Fibroblast of skin of abdomen (primary cell): ENCODE measurements around the gene XPO6.
"Not testable (repeated sequence)": the region's sequence is repeated elsewhere in the genome, so short reads cannot be mapped to it uniquely, and the experiment has no call there.

Source experiments
- DNase-seq: peaks from one replicate; pipeline ENCODE4 v3.0.0-alpha.2; 2013

The XPO6 gene

DNA sequence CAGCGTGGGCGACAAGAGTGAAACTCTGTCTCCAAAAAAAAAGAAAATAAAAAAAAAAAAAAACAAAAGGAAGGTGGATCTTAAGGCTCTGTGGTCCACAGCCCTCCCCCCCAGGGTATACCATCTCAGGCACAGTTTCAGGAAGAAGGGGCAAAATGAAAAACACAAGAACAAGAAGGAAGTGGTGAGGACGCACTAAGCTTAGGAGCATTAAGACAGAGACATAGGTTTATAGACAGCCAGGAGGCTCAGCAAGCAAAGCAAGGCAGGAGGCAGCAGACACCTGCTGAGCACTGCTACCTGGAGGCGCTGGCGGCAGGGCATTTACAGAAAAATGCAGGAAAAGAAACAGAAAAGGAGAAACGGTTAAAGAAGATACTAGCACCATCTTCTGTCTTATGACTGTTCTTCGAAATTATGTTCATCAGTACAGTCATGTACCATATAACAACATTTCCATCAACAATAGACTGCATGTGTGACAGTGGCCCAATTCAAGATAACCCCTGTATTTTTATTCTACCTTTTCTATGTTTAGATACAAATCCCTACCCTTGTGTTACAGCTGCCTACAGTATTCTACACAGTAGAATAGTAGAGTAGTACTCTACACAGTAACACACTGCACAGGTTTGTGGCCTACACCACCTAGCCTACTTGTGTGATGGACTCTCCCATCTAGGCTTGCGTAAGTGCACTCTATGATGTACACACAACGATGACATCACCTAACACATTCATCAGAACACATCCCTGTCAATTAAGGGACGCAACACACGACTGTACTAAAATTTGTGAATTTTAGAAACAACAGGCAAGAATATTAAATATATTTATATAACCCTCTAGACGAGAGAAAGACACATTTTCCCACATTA lies 62.5 kb downstream of the XPO6 start:
- DNase-seq, result no peak

DNA sequence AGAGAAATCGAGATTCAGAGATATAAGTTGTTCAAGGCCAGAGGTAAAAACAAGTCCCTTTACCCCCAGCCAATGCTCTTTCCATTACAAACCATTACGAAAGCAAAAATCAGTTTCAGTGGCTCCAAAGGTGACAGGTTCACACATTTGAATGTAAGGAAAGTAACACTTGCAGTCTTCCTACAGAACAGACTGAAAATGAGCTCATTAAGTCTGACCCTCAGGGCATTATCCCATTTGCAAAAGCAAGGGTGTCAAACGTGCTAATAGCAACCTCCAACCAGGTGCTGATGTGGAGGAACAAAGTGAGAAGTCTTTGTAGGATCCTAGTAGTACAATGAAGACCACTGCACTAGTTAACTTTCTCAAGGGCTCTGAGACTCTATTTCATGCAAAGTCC lies 65.2 kb downstream of the XPO6 start:
- DNase-seq, result no peak

DNA sequence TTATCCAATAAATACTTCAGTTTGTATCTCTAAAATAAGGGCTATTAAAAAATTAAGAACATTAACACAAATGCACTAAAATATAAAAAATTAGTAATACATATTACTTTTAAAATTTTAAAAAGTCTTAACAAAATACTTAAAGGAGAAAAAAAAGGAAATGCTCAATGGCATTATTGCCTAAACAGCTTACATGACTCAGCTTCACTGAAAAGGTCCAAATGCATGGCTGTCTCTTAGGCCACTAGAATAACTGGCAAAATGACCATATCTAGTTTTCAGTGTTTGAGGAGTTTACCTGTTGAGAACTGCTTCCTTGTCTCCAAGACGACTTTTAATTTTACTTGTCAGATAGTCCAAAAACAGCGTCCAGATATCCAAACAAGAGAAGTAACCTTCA lies 66.0 kb downstream of the XPO6 start:
- no peak for DNase-seq

DNA sequence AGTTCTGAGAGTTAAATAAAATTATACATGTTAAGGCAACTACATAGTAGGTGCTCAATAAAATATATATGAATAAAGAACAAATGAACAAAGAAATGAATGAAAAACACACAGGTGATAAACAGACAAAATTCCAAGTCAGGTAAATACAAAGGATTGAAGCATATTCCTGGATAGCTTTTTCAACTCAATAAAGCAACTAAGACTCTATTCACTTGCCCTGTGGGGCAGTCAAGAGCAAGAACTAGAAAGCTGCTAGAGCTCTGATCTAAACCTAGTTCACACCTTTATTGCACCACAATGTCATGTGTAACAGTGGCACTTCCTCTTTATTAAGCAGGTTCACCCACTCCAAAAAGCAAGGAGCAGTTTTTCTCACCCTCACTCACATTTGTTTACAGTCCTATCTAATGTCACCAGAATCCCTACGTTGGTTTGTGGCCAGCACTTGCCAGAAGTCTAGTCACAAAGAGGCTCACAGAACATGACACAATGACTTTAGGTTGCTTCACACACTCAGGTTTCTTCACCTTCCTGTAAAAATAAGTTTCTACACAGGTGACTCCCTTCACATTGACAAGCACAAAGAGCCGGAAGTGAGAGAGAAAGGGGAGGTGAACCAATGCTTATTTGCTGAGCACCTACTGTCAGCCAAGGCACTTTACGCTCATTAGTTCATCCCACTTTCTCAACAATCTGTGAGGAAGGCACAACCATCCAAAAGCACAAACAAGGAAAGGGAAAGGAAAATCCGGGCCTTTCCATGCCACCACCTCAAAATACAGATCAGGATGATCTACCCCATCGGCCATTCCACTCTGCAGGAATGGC lies 70.8 kb downstream of the XPO6 start:
- no peak for DNase-seq

DNA sequence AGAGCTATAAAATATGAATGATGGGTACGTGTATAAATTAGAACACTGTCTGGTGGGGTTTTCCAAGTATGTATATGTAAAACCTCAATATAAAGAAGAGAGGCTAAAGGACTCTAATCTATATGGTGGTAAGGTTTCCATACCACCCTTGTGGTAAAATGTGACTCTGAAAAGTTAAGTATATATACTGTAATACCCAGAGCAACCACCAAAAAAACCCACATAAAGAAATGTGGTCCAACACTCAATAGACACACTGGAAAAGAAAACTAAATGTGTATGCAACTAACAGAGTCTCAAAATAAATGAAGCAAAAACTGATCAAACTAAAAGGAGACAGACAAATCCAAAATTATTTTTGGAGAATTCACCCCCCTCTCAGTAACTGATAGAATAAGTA lies 72.2 kb downstream of the XPO6 start:
- DNase-seq, result no peak

DNA sequence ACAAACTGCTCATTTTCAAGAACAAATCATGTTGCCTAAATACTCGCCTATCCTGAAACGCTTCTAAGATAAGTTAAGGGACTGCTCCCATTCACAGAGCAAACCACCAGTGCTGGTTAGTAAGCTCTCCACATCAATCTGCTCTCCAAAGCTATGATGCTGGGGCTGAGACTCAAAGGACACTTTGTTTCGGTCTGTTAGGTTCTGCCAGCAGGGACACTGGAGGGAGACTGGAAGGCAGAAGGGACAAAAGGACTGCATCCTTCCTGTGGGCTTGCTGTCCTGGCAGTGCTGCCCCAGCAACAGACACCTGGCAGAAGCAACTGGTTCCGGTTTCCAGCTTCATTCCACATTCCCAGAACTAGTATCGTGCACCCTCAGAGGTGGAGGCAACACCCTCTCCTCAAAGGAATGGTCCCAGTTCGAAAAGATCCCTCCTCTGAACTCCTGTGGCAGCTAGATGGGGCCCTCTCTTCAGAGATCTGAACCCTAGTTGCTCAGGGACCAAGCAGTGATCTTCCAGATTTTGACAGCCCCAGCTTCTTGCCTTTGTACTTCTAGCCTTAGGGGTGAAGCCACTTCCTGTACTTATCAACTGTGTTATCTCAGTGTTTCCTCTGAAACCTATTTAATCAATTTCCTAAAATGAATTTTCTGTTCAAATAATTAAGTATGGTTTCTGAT lies 74.9 kb downstream of the XPO6 start:
- DNase-seq, result no peak

DNA sequence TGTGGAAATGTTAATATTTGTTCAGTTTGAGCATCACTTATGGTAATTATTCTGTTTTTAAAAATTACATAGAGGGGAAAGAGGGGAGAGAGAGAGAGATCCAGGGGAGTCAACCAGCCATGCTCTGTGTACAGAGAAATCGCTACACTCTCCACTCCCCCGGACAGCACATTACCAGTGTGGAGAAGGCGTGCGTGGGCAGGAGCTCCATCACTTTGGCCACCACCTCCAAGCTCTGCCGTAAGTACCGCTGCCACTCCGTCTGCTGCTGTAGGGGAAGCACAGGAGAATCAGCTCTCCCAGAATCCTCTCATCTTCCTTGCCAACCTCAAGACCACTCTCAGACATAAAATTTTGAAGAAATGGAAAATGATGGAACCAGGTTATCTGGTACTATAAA lies 78.1 kb downstream of the XPO6 start:
- DNase-seq, result no peak

DNA sequence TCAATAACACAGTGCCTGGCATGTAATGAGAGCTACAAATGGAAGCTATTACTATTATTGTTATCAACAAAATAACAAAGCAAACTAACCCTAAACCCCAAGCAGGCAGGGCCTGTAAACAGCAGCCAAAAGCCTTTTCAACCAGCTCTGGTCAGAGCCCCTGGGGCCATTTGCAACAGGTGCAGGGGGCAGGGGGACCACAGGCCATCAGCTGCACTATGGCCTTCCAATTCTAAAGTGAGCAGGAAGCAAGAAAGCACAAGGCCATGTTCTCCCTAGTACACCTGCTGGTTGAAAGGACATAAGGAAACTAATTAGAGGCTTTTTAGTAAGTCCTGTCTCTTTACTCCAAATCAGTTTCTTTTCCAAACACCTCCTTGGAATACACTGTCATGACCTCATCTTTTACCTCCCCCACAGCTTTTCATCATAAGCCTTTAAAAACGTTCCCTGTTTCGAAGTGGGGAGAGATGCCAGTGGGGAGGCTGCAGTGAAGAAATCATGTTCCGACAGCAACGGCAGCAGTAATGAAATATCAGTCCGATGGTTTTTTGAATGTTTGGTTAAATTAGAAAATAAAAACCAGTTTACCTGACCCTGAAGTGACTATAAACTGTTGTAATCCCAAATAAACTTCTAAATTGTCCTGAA lies 79.9 kb downstream of the XPO6 start:
- DNase-seq, result no peak

DNA sequence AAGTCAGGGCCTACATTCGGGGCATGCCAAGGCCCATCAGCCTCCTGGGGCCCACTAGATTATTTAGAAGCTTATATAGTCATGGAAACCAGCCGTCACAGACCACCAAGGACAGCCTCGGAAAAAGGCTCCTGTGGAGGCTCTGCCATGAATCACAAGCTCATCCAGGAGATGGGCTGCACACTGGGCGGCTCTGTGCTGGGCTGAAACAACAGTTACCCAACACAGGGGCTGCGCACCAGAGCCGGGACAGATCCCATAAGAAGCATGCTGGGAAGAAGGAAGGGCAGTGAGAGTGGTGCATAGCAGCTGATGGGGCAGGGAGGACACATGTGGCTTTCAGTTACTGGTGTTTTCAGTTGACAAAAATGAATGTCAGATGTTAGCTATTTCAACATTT lies 80.6 kb downstream of the XPO6 start:
- DNase-seq, result no peak

DNA sequence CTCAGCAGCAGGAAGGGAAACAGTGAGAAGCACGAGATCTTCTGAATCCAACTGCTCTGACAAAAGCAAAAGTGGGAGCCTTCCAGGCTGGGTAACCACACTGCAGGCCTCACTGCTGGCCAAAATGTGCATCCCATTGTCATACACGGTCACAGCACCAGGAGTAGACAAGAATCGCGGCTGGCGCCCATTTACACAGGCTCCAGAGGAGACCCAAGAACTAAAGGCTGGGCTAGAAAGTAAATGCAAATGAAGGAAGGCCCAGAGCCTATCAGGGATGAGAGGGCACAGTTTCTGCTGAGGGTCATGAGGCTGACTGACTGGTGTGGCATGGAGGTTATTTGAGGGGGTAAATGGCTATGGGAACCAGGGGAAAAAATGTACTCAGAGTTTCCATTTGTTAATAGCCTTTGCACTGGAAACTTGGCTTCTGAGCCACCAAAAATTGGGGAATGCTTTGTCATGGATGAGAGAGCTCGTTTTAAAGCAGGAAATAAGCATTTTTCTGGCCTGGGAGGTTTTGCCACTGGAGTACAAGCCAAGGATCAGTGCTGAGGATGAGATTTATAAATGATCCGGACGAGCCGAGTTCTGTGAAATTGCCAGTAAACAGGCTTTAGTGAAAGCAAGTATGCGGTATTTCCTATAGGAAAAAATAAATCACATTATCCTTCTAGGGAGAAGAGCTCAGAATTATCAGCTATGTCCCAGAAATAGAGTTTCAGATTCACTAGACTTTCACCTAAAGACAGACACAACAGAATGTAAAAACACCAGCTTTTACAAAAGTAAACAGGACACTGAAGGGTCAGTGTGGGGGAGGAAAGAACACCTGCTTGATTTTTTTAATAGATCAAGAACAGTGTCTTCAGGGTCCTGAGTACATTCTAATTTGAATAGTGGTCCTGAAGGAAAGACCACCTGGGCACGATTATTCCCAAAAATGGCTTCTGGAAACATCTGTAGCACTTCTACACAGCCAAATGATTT lies 81.4 kb downstream of the XPO6 start:
- DNase-seq, result no peak

DNA sequence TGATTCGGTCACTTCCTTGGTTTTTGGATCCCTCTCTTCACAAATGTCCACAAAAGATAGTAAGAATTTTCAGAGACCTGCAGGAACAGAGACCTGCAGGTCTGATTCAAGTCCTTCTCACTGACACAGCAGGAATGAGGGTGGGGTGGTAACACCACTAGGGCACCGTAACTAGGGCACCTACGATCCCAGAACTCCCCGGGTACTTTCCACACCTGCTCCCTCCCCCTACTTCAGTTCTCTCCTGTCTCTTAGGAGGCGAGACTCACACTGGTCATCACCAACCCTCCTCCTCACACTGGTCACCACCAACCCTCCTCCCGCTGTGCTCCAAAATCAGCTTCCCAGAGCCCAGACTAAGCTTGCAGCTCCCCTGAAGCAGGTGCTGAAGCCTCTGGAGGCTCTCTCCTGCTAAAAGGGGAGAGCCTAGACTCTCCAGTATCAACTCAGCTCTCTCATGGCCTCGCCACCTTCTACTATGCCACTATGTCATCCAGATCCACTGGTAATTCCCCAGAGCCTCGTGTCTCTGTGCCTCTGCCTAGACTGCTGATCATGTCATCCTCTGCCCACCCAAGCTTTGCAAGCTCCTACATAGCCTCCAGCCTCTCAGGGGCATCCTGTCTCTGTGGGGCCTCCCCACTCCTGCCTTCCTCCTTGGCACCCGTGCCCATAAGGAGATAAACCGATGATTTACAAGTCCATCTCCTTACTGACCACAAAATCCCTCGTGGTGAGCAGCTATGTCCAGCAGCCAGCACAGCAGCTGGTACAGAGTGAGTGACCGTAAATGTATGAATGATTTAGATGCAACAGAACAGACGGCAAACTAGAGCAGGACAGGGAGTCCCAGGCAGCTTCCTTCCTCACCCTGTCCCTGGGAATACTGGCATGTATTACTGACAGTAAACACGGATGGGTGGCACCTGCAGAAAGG lies 84.8 kb downstream of the XPO6 start:
- no peak for DNase-seq

DNA sequence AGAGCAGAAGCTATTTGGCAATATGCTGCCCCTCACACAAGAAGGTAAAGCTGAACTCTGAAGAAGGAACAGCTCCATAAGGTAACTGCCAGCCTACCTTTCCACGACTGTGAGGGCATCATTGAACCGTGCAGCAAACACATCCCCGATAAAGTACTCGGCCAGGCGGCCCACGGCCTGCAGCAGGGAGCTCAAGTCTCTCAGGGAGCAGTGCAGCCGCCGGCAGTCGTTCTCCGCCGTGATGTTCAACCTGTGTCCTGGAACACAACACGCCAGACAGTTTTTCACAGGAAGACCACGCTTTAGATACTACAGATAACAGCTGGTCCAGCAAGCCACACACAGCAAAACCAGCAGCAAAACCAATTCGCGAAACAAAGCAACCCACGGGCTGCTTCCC lies 86.2 kb downstream of the XPO6 start:
- no peak for DNase-seq

DNA sequence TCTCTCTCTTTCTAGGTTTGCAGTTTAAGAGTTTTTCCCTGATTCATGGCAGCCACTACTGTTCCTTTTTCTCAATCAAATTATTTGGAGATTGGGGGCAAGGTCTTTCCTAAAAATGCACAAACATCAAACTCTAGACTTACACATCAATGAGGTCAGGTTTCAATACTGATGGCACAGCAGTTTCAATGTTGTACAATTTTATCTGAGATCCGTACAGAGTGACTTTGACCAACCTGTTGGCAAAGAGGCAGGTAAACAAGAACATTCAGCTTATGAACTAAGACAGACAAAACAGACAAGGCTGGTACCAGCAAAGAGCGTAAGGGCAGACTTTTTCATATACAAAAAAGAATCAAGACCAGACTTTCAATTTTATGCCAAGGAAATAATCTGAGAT lies 90.2 kb downstream of the XPO6 start:
- no peak for DNase-seq

DNA sequence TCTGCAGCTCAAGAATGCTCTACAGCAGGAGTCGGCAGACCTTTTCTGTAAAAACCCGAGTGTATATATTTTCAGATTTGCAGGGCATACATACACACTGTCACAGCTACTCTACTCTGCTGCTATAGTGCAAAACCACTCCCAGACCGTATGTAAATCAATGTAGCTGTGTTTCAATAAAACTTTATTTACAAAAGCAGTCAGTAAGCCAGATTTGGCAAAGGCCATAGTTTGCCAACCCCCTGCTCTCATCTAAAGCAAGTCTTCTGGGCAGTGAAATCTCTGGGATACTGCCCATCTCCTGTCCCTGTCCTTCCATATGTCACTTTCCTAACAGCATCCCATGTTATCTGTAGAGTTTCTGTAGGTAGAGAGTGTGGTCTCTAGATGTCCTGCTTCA lies 91.0 kb downstream of the XPO6 start:
- DNase-seq, result no peak

DNA sequence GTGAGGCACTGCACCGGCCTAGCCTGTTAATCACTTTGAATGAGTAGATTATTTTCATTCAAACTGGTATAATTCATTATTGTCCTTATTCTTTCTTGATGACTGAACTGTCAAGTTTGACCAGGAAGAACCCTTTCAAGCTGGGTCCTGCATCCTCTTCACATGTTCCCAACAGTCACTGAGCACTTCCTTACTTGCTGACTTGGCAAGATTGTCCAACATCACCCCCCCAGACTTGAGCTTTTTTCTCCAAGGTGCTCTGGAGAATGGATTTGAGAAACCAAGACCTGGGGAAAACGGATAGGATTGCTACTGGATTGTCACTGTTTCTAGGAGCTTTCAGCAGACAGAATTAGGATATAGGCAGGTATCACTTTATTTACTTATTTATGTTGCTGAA lies 93.1 kb downstream of the XPO6 start:
- DNase-seq, result no peak

DNA sequence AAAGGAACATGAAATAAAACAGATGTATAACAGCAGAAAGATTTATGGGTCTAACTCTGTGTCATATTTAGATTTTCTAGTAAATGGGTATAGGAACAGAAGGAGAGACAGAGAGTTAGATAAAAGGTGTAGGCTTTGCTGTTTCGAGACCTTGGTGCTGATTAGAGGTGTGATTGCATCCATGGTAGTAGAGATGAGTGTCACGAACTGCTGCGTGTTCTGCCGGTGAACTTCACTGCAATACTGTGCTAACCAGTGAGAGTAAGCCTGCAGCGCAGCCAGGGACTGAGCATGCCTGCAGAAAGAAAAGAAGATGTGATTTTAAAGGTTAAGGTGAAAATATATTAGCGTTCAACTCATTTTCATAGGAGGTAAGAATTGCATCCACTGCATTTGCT lies 94.6 kb downstream of the XPO6 start:
- no peak for DNase-seq

DNA sequence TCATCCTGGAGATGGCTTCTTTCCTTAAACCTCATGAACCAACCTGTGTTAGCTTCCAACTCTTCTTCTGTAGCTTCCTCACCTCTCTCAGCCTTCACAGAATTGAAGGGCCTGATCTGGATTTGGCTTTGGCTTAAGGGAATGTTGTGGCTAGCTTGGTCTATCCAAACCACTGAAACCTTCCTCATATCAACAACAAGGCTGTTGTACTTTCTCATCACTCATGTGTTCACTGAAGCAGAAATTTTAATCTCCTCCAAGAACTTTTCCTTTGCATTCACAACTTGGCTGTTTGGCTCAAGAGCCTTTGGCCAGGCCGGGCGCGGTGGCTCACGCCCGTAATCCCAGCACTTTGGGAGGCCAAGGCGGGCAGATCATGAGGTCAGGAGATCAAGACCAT lies 95.9 kb downstream of the XPO6 start:
- not testable (repeated sequence) for DNase-seq

DNA sequence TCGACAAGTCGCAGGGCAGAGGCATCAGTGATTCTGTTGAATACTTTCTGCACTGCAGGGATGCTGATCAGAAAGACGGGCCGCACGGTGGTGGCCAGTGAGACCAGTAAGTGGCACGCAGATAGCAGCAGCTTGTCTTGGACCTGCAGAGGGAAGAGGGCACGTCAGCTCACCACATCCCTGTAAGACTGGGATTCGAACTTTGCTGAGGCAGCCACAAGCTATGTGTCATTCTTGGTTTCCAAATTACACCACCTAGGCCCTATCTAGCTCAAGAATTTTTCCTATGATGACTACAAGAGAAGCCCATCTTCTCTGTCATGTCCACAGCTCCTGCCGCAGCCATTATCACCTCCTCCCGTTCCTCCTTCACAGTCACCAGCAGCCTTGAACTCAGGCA lies 98.9 kb downstream of the XPO6 start:
- DNase-seq, result no peak

DNA sequence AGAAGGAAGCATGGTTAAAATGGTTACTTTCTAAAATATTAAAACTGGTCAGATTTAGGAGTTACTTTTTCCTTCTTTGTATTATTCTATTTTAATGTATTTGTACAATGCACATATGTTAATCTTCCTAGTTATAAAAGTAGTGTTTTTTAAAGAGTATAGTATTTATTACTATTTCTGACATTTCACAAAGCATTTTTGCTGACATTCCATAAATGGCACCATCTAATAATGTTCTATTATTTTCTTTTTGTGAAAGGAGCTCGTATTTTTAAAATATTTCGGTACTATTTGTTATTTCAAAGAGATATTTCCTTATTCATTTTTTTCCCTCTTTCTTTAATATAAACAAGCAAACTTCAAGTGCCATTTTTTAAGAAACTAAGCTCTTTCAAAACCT lies 100.8 kb downstream of the XPO6 start:
- no peak for DNase-seq

DNA sequence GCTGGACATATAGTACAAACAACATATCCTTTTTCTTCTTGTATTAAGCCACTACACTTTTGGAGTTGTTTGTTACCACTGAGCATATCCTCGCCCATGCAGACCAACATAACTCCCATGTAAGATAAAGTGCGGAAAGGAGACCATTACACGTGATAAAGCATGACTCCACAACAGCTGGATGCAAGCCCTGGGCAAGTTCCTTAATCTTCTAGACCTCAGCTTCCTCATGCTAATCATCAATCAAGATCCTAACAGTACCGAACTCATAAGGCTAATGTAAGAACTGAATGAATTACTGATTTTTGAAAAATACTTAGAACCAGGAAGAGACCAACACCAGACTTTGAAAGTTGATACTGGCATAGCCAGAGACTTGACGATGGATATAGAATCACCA lies 101.3 kb downstream of the XPO6 start:
- DNase-seq, result no peak
